Neural cell (in vitro differentiated cells): ENCODE results near the gene TTC8.

Experiments
- EP300 ChIP-seq: fragments of 450-650 bp; conservative IDR thresholded peaks from 2 replicates; pipeline ENCODE4 v1.6.1; 2014; ENCODE audit warnings: antibody characterized with exemption, mild to moderate bottlenecking, moderate library complexity; ENCODE audit not compliant: poor library complexity, severe bottlenecking
- EZH2 ChIP-seq: fragments of 200-600, 300-800 bp; shearing (Covaris generic), sonication (generic); IDR thresholded peaks from 2 replicates; pipeline ENCODE4 v1.6.1; 2014; ENCODE audit warnings: antibody characterized with exemption, low read length, borderline replicate concordance, mild to moderate bottlenecking; ENCODE audit not compliant: insufficient read depth, poor library complexity, severe bottlenecking
- MXI1 ChIP-seq: fragments of 450-650 bp; conservative IDR thresholded peaks from 2 replicates; pipeline ENCODE4 v1.6.1; 2014; ENCODE audit warnings: antibody characterized with exemption, mild to moderate bottlenecking; ENCODE audit not compliant: poor library complexity, severe bottlenecking
- POLR2AphosphoS5 ChIP-seq: IDR thresholded peaks from 2 replicates; pipeline ENCODE4 v1.6.1; 2012
- RAD21 ChIP-seq: fragments of 450-650 bp; conservative IDR thresholded peaks from 2 replicates; pipeline ENCODE4 v1.6.1; 2014; ENCODE audit warnings: antibody characterized with exemption, mild to moderate bottlenecking, moderate library complexity
- SMC3 ChIP-seq: fragments of 450-650 bp; conservative IDR thresholded peaks from 2 replicates; pipeline ENCODE4 v1.6.1; 2014; ENCODE audit warnings: antibody characterized with exemption, mild to moderate bottlenecking, moderate library complexity; ENCODE audit not compliant: poor library complexity
- TAF1 ChIP-seq: IDR thresholded peaks from 2 replicates; pipeline ENCODE4 v1.6.1; 2012; ENCODE audit warnings: low read depth
- TF ChIP-seq, protein P1 (sequence below): fragments of 450-650 bp; IDR thresholded peaks from 2 replicates; pipeline ENCODE4 v1.5.1; 2014; ENCODE audit warnings: antibody characterized with exemption, mild to moderate bottlenecking, moderate library complexity; ENCODE audit not compliant: poor library complexity, severe bottlenecking
- TF ChIP-seq, protein P2 (sequence below): IDR thresholded peaks from 2 replicates; pipeline ENCODE4 v1.6.1; 2012; ENCODE audit warnings: borderline replicate concordance

- TF ChIP-seq, protein P1, sequence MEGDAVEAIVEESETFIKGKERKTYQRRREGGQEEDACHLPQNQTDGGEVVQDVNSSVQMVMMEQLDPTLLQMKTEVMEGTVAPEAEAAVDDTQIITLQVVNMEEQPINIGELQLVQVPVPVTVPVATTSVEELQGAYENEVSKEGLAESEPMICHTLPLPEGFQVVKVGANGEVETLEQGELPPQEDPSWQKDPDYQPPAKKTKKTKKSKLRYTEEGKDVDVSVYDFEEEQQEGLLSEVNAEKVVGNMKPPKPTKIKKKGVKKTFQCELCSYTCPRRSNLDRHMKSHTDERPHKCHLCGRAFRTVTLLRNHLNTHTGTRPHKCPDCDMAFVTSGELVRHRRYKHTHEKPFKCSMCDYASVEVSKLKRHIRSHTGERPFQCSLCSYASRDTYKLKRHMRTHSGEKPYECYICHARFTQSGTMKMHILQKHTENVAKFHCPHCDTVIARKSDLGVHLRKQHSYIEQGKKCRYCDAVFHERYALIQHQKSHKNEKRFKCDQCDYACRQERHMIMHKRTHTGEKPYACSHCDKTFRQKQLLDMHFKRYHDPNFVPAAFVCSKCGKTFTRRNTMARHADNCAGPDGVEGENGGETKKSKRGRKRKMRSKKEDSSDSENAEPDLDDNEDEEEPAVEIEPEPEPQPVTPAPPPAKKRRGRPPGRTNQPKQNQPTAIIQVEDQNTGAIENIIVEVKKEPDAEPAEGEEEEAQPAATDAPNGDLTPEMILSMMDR: no peak
- no peak for TF ChIP-seq RAD21
- TF ChIP-seq SMC3: no peak
- no peak for TF ChIP-seq POLR2AphosphoS5
- no peak for TF ChIP-seq EP300
- TF ChIP-seq EZH2: no peak
- TF ChIP-seq, protein P2, sequence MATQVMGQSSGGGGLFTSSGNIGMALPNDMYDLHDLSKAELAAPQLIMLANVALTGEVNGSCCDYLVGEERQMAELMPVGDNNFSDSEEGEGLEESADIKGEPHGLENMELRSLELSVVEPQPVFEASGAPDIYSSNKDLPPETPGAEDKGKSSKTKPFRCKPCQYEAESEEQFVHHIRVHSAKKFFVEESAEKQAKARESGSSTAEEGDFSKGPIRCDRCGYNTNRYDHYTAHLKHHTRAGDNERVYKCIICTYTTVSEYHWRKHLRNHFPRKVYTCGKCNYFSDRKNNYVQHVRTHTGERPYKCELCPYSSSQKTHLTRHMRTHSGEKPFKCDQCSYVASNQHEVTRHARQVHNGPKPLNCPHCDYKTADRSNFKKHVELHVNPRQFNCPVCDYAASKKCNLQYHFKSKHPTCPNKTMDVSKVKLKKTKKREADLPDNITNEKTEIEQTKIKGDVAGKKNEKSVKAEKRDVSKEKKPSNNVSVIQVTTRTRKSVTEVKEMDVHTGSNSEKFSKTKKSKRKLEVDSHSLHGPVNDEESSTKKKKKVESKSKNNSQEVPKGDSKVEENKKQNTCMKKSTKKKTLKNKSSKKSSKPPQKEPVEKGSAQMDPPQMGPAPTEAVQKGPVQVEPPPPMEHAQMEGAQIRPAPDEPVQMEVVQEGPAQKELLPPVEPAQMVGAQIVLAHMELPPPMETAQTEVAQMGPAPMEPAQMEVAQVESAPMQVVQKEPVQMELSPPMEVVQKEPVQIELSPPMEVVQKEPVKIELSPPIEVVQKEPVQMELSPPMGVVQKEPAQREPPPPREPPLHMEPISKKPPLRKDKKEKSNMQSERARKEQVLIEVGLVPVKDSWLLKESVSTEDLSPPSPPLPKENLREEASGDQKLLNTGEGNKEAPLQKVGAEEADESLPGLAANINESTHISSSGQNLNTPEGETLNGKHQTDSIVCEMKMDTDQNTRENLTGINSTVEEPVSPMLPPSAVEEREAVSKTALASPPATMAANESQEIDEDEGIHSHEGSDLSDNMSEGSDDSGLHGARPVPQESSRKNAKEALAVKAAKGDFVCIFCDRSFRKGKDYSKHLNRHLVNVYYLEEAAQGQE: no peak
- no peak for TF ChIP-seq MXI1
- no peak for TF ChIP-seq TAF1
Observed at GRCh38 chr14:88802596-88802995, 21.9 kb upstream of the TTC8 start.
